ENCODE measurements around the gene SNAPC1. TPM values are rescaled to one million over a fixed set of nuclear protein-coding genes. Genes with fewer than 3 reads are reported as not detected.

SNAPC1 gene
- total and polyA plus RNA-seq, 2 donors (not counting 3 experiments of a cell fraction or from before 2014, with no cell fraction given): 12.7 to 14.3 TPM

DNA sequence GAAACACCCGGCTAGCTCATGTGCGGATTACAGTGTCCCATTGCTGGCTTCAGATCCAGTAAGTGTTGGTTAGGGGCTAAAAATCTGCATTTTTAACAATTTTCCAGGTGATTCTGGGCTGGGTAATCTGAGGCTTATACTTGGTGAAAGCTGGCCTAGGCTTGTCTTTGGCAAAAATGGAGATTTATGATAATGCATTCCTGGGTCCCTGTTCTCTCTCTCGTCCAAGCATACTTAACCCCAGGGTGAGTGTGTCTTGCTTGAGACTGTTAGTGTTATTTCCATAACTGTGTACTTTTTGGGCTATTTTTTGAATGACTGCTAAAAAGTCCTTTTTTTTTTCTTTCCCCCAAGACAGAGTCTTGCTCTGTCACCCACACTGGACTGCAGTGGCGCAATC is 43.2 kb downstream of the SNAPC1 start:
- Histone ChIP-seq H3K9me1 (replicated peaks; ENCODE audit: control insufficient read depth, extremely low read depth, insufficient read depth, low read length) (no peaks in the 10 kb centered on the region), H3K4me3 (replicated peaks in 1 of 3; ENCODE audit: insufficient read depth in 1 of 3, low read depth in 1 of 3, low read length in 3 of 3) (no peak overlapping the region), H3K79me2 (ENCODE audit: control insufficient read depth, insufficient read depth, low read length) (no peaks in the 10 kb centered on the region), H3K4me2 (ENCODE audit: insufficient read depth, low read length) (no peak overlapping the region), H2AFZ (ENCODE audit: low read depth, low read length) (no peak overlapping the region), H4K20me1 (replicated peaks; ENCODE audit: control insufficient read depth, extremely low read depth, insufficient read depth, low read length) (no peaks in the 10 kb centered on the region), H3K9me3 (replicated peaks; ENCODE audit: control insufficient read depth, insufficient read depth, low read length) (no peaks in the 10 kb centered on the region), H3K36me3 (ENCODE audit: control insufficient read depth in 2 of 2, extremely low read depth in 1 of 2, insufficient read depth in 2 of 2, low read length in 2 of 2) (no peaks in the 10 kb centered on the region), H3K27me3 (ENCODE audit: control insufficient read depth in 2 of 2, insufficient read depth in 2 of 2, low read length in 2 of 2) (no peaks in the 10 kb centered on the region), H3K9ac (replicated peaks; ENCODE audit: extremely low read depth, insufficient read depth, low read length) (no peak overlapping the region), H3K27ac (ENCODE audit: insufficient read depth, low read depth, low read length) (no peak overlapping the region), H3K4me1 (ENCODE audit: control insufficient read depth, extremely low read depth, insufficient read depth, low read length) (peaks cover 8% of the 10 kb centered on the region)
- ChIA-PET CTCF (interaction anchor here (1.1 kb wide), 1 partner anchor 13 kb away, joined by 4 read pairs; no protein-coding TSS in a partner anchor), POLR2A (no interaction called here)
- dilution Hi-C loops (cut with MboI; ENCODE audit: extremely low pct_ligation_motif_present, low sequenced_read_pairs) (no loop called here), intact Hi-C loops (cut with micrococcal nuclease) (no loop called here)
- BruUV-seq (replicated peaks): no TSS peak
- no peak for FAIRE-seq
- DNase-seq (ENCODE audit: low read depth, low spot score): no peak
- TF ChIP-seq, protein P1, sequence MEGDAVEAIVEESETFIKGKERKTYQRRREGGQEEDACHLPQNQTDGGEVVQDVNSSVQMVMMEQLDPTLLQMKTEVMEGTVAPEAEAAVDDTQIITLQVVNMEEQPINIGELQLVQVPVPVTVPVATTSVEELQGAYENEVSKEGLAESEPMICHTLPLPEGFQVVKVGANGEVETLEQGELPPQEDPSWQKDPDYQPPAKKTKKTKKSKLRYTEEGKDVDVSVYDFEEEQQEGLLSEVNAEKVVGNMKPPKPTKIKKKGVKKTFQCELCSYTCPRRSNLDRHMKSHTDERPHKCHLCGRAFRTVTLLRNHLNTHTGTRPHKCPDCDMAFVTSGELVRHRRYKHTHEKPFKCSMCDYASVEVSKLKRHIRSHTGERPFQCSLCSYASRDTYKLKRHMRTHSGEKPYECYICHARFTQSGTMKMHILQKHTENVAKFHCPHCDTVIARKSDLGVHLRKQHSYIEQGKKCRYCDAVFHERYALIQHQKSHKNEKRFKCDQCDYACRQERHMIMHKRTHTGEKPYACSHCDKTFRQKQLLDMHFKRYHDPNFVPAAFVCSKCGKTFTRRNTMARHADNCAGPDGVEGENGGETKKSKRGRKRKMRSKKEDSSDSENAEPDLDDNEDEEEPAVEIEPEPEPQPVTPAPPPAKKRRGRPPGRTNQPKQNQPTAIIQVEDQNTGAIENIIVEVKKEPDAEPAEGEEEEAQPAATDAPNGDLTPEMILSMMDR (IDR thresholded peaks at IDR 0.05; ENCODE audit: extremely low read depth in 1 of 2, insufficient read depth in 1 of 2, low read depth in 1 of 2, low read length in 2 of 2): no peak

DNA sequence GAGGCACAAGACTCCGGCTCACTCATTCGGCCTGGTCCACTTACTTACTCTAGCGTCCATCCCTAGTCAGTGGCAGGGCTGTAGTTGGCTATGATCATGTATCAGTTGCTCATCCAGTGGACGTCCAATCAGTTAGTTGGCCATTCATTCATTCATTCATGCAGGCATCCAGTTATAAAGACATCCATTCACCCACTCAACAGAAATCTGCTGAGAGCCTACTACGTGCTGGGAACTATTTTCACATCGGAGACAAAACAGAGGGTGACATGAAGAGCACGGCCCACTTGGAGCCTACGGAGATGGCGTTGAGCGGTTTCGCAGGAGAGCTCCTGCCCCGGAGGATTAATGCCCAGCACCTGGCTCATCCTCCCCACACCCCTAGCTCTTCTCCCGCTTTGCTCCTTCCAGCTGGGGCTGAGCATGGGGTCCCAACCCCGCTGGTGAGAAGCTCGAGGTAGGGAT is 49.7 kb downstream of the SNAPC1 start:
- Histone ChIP-seq H3K4me3 (replicated peaks in 1 of 3; ENCODE audit: insufficient read depth in 1 of 3, low read depth in 1 of 3, low read length in 3 of 3) (peak overlapping the region in 1 of 3 experiments; percentile 37), H3K79me2 (ENCODE audit: control insufficient read depth, insufficient read depth, low read length) (no peaks in the 10 kb centered on the region), H3K4me2 (ENCODE audit: insufficient read depth, low read length) (peak overlapping the region; percentile 24), H3K4me1 (ENCODE audit: control insufficient read depth, extremely low read depth, insufficient read depth, low read length) (peaks cover 3% of the 10 kb centered on the region), H3K27me3 (ENCODE audit: control insufficient read depth in 2 of 2, insufficient read depth in 2 of 2, low read length in 2 of 2) (peaks cover 18 to 32% of the 10 kb centered on the region in 2 experiments), H3K27ac (ENCODE audit: insufficient read depth, low read depth, low read length) (no peak overlapping the region), H4K20me1 (replicated peaks; ENCODE audit: control insufficient read depth, extremely low read depth, insufficient read depth, low read length) (no peaks in the 10 kb centered on the region), H3K9me3 (replicated peaks; ENCODE audit: control insufficient read depth, insufficient read depth, low read length) (no peaks in the 10 kb centered on the region), H3K9me1 (replicated peaks; ENCODE audit: control insufficient read depth, extremely low read depth, insufficient read depth, low read length) (no peaks in the 10 kb centered on the region), H3K36me3 (ENCODE audit: control insufficient read depth in 2 of 2, extremely low read depth in 1 of 2, insufficient read depth in 2 of 2, low read length in 2 of 2) (no peaks in the 10 kb centered on the region), H2AFZ (ENCODE audit: low read depth, low read length) (peak overlapping the region; percentile 76), H3K9ac (replicated peaks; ENCODE audit: extremely low read depth, insufficient read depth, low read length) (no peak overlapping the region)
- DNase-seq (ENCODE audit: low read depth, low spot score): no peak
- dilution Hi-C loops (cut with MboI; ENCODE audit: extremely low pct_ligation_motif_present, low sequenced_read_pairs): no loop called here
- no TSS peak for BruUV-seq (replicated peaks)
- CTCF ChIA-PET: no interaction called here
- POLR2A ChIA-PET: no interaction called here
- intact Hi-C loops (cut with micrococcal nuclease): no loop called here
- no peak for FAIRE-seq
- TF ChIP-seq FOS (IDR thresholded peaks at IDR 0.05; ENCODE audit: borderline replicate concordance, insufficient read depth, low read length): no peak
- no peak for TF ChIP-seq MYC (IDR thresholded peaks at IDR 0.05; ENCODE audit: low read depth, low read length)
- TF ChIP-seq POLR2A (IDR thresholded peaks at IDR 0.05; ENCODE audit: low read depth, low read length): no peak
- TF ChIP-seq POLR2AphosphoS5 (IDR thresholded peaks at IDR 0.05; ENCODE audit: insufficient read depth, low read depth, low read length): no peak
- TF ChIP-seq JUN (IDR thresholded peaks at IDR 0.05; ENCODE audit: borderline replicate concordance, insufficient read depth, insufficient read length, low read depth): no peak
- TF ChIP-seq EZH2 (IDR thresholded peaks at IDR 0.05; ENCODE audit: borderline replicate concordance, low read depth, low read length, severe bottlenecking): no peak
- TF ChIP-seq GATA2 (IDR thresholded peaks at IDR 0.05; ENCODE audit: insufficient read depth, insufficient read length, low read depth, low read length): no peak
- TF ChIP-seq, protein P1 (IDR thresholded peaks at IDR 0.05; ENCODE audit: extremely low read depth in 1 of 2, insufficient read depth in 1 of 2, low read depth in 1 of 2, low read length in 2 of 2): no peak
- TF ChIP-seq, protein P2, sequence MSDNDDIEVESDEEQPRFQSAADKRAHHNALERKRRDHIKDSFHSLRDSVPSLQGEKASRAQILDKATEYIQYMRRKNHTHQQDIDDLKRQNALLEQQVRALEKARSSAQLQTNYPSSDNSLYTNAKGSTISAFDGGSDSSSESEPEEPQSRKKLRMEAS (IDR thresholded peaks at IDR 0.05; ENCODE audit: insufficient read depth, insufficient read length): no peak

All from endothelial cell of umbilical vein (primary cell).